Cardiac fibroblast (primary cell): ENCODE data around the gene TBX2.
A peak's percentile ranks its signal among the peaks of the same experiment; 100 is the strongest.

Experiments
- DNase-seq, 2 donors: peaks; one replicate each; pipeline versions ENCODE4 v3.0.0 to v3.0.0-alpha.2; 2010; ENCODE audit warnings: low read depth in 2 of 2
- H3K4me3 ChIP-seq, 2 donors: replicated peaks in 1 of 2; 1 replicate in 1 of 2; 2 replicates in 1 of 2; pipeline ENCODE4 v1.5.1; 2011; ENCODE audit warnings: low read depth in 2 of 2, low read length in 2 of 2, mild to moderate bottlenecking in 2 of 2, moderate library complexity in 1 of 2
- TF ChIP-seq, protein P1 (sequence below): IDR thresholded peaks from one replicate; pipeline ENCODE4 v1.5.1; 2011; ENCODE audit warnings: low read depth, mild to moderate bottlenecking, low read length, inconsistent platforms

The TBX2 gene

DNA sequence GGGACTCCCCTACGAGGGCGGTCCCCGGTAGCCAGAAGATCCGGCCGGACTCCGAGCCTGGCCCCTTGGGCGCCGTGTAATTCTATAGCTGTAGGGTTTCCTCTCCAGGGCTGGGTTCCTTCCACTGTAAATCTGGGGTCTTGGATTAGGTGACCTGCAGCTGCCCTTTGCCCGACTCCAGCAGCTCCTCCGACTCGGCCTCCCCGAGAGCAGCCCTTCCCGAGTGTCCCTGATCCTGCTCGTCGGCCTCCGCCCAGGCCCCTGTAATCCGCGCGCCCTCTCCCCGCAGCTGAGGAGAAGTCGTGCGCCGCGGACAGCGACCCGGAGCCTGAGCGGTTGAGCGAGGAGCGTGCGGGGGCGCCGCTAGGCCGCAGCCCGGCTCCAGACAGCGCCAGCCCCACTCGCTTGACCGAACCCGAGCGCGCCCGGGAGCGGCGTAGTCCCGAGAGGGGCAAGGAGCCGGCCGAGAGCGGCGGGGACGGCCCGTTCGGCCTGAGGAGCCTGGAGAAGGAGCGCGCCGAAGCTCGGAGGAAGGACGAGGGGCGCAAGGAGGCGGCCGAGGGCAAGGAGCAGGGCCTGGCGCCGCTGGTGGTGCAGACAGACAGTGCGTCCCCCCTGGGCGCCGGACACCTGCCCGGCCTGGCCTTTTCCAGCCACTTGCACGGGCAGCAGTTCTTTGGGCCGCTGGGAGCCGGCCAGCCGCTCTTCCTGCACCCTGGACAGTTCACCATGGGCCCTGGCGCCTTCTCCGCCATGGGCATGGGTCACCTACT lies 5.5 kb downstream of the TBX2 start:
- TF ChIP-seq, protein P1, sequence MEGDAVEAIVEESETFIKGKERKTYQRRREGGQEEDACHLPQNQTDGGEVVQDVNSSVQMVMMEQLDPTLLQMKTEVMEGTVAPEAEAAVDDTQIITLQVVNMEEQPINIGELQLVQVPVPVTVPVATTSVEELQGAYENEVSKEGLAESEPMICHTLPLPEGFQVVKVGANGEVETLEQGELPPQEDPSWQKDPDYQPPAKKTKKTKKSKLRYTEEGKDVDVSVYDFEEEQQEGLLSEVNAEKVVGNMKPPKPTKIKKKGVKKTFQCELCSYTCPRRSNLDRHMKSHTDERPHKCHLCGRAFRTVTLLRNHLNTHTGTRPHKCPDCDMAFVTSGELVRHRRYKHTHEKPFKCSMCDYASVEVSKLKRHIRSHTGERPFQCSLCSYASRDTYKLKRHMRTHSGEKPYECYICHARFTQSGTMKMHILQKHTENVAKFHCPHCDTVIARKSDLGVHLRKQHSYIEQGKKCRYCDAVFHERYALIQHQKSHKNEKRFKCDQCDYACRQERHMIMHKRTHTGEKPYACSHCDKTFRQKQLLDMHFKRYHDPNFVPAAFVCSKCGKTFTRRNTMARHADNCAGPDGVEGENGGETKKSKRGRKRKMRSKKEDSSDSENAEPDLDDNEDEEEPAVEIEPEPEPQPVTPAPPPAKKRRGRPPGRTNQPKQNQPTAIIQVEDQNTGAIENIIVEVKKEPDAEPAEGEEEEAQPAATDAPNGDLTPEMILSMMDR = no peak
- DNase-seq = peak in 1 of 2 donors; percentile 41
- peak overlapping the region in 1 of 2 donors; percentile 72 for H3K4me3 ChIP-seq

DNA sequence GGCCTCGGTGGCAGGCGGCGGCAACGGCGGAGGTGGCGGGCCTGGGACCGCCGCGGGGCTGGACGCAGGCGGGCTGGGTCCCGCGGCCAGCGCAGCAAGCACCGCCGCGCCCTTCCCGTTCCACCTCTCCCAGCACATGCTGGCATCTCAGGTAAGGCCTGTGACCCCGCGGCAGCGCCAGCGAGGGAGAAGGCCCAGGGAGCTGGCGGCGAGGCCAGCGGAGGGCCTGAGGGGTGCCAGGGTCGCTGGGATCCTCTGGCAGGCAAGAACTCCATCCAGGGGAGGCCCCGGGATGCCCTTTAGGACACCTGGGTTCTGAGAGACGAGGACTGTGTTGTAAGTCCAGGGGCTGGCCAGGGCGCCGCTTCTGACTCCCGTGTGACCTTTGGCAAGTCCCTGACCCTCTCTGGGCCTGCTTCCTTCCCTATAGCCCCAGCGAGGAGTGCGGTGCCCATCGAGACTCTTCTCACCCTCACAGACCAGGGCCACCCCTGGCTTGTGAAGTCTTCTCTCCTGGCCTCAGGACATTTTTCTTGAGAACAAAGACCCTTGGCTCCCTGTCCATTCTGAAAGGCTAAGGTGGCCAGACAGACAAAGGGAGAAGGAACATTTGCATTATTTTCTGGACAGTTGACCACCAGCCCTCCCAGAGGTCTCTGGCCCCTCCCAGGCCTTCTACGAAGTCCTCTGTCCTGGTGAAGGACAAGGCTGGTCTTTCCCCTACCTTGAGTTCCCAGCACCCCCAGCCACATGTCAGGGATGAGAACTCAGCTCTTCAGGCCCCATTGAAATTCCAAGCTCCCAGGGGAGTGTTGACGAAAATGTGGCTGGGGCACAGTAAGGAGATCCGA lies 6.3 kb downstream of the TBX2 start:
- H3K4me3 ChIP-seq = peak overlapping the region in 1 of 2 donors; percentile 72
- DNase-seq = peak in 1 of 2 donors; percentile 35
- TF ChIP-seq, protein P1 = no peak

DNA sequence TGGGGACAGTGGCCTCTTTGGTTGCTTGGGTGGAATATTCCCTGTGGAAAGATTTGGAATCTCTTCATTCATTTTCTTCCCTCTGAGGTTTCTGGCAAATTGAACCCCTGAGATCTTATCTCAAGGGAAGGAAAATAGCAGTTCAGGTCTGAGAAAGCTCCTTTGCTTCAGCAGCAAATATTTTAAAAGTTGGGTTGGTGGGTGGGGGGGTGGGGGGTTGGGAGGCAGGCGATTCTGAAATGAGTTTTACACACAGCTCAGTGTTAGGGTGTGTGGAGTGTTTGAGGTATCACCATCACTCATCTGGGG lies 6.8 kb downstream of the TBX2 start:
- DNase-seq = no peak

DNA sequence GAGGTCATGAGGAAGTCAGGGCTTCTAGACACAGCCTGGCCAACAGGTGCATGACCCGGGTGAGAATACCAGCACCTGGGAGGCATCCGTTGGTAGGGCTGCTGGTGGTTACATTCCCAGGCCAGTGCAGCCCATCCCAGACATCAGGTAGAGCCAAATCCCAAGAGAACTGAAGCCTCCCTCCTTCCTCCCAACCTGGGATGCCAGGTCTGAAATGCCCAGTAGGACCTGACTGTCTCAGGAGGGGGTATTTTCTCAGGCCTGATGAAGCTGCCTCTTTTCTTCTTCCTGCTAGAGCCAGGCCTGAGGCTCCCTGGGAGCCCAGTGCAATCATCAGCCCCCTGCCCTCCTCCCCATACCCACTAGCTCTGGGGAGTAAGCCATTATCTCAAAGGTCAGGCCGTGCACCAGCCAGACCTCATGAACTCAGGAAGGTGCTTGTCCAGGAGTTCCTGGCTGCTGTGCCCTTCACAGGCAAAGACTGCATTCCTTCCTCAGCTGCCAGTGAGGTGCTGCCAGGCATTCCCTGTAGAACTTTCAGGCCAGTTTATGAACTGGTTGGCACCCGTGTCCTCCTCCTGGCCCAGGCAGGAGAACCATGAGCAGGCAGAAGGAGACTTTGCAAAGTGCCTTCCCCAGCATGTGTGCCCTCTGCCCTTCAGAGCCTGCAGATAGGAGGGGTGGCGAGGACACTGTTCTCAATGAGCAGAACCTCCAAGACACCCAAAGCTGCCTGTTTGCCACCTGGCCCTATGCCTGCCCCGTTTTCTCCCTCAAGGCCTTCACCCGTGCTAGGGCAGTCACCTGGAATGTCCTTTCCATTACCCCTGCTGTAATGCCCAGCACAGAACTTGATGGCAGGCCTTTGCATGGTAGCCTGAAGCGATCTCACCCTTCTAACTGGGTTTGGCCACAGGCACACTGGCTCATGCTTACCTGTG lies 7.6 kb downstream of the TBX2 start:
- TF ChIP-seq, protein P1 = no peak
- peak in 1 of 2 donors; percentile 29 for DNase-seq
- peak overlapping the region in 1 of 2 donors; percentile 7 for H3K4me3 ChIP-seq

More for the DNA sequence above, 6.8 kb downstream of the TBX2 start:
- TF ChIP-seq, protein P1 = no peak
- H3K4me3 ChIP-seq = peak overlapping the region in 1 of 2 donors; percentile 72

DNA sequence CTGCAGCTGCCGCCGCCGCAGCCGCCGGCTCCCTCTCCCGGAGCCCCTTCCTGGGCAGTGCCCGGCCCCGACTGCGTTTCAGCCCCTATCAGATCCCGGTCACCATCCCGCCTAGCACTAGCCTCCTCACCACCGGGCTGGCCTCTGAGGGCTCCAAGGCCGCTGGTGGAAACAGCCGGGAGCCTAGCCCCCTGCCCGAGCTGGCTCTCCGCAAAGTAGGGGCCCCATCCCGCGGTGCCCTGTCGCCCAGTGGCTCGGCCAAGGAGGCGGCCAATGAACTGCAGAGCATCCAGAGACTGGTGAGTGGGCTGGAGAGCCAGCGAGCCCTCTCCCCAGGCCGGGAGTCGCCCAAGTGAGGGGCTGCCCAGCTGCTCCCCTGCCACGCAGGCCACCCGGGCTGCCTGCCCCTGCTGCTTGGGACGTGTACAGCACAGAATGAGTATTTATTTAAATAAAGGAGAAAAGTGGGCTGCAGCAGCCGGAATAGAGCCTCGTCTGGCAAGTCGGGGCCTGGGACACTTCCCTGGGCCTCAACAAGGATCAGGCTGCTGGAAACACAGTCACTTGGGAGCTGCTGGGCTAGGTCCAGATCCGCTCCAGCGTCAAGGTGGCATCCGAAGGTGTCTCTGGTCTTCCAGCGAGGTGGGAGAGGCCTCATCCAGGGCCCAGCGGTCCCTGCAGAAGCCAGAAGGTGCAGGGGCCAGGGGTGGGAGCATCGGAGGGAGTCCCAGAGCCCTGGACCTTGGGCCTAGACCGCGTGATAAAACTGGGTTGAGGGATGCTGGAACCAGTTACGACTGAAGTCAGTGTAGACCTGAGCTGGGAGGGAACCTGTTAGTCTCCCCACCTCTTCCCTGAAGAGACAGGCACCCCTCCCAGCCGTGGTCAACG lies 8.8 kb downstream of the TBX2 start:
- DNase-seq = peak in 1 of 2 donors; percentile 57
- TF ChIP-seq, protein P1 = no peak
- H3K4me3 ChIP-seq = peak overlapping the region in 1 of 2 donors; percentile 4
